ENCODE results near the gene KLK7.

DNA sequence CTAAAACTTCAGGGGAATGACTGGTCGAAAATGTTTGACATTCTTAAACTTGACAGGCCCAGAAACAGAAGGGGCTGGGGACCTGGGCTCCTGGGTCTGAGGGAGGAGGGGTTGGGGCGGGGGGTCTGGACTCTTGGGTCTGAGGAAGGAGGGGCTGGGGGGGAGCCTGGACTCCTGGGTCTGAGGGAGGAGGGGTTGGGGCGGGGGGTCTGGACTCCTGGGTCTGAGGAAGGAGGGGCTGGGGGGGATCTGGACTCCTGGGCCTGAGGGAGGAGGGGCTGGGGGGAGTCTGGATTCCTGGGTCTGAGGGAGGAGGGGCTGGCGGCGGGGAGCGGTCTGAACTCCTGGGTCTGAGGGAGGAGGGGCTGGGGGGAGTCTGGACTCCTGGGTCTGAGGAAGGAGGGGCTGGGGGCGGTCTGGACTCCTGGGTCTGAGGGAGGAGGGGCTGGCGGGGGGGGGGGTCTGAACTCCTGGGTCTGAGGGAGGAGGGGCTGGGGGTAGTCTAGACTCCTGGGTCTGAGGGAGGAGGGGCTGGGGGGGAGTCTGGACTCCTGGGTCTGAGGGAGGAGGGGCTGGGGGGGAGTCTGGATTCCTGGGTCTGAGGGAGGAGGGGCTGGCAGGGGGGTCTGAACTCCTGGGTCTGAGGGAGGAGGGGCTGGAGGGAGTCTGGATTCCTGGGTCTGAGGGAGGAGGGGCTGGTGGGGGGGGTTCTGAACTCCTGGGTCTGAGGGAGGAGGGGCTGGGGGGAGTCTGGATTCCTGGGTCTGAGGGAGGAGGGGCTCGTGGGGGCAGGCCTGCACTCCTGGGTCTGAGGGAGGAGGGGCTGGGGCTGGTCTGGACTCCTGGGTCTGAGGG, 8.8 kb downstream of the KLK7 start:
- TF ChIP-seq CTCF (IDR thresholded peaks at IDR 0.05; ENCODE audit: low read length) (no peak), EZH2 (optimal IDR thresholded peaks at IDR 0.05; ENCODE audit: low read depth, low read length) (no peak), EZH2phosphoT487 (IDR thresholded peaks at IDR 0.05; ENCODE audit: low read length) (no peak)
